PFSK-1 (cell line): ENCODE results near the gene PRR9.

Experiments used
- FOXP2 ChIP-seq: optimal IDR thresholded peaks from 2 replicates; pipeline ENCODE3; 2011; ENCODE audit warnings: borderline replicate concordance, control low read depth, inconsistent platforms; ENCODE audit not compliant: insufficient read depth; ENCODE audit errors: extremely low read length, extremely low read depth
- POLR2AphosphoS5 ChIP-seq: IDR thresholded peaks from 2 replicates; pipeline ENCODE4 v1.6.1; 2012; ENCODE audit warnings: low read depth, mild to moderate bottlenecking, control low read depth, low read length, moderate library complexity
- REST ChIP-seq, 2 experiments: IDR thresholded peaks; 2 replicates each; pipeline versions ENCODE4 v1.6.1 to v1.8.0; 2011 to 2012; ENCODE audit warnings: low read depth in 2 of 2, low read length in 2 of 2, control low read depth in 1 of 2, inconsistent platforms in 1 of 2, mild to moderate bottlenecking in 1 of 2, moderate library complexity in 1 of 2; ENCODE audit not compliant: insufficient read depth in 1 of 2
- SIN3A ChIP-seq: IDR thresholded peaks from 2 replicates; pipeline ENCODE4 v1.6.1; 2012; ENCODE audit warnings: mild to moderate bottlenecking, low read length, moderate library complexity, borderline replicate concordance; ENCODE audit not compliant: insufficient read depth
- TAF1 ChIP-seq: IDR thresholded peaks from 2 replicates; pipeline ENCODE4 v1.6.1; 2012; ENCODE audit warnings: low read length, control low read depth, borderline replicate concordance; ENCODE audit not compliant: insufficient read depth

Gene PRR9

GRCh38 chr1:153217744-153218416 is 496 bp downstream of the PRR9 start:
- TF ChIP-seq FOXP2 (no peak), POLR2AphosphoS5 (no peak), REST (IDR thresholded peaks at IDR 0.05; ENCODE audit: insufficient read depth in 1 of 2, low read depth in 2 of 2, low read length in 2 of 2) (no peak), SIN3A (no peak), TAF1 (no peak)

- TF ChIP-seq POLR2AphosphoS5 (no peak), TAF1 (no peak), REST (IDR thresholded peaks at IDR 0.05; ENCODE audit: insufficient read depth in 1 of 2, low read depth in 2 of 2, low read length in 2 of 2) (no peak), SIN3A (no peak), FOXP2 (no peak)
These were observed 3.4 kb downstream of the PRR9 start for GRCh38 chr1:153220606-153221303.

DNA sequence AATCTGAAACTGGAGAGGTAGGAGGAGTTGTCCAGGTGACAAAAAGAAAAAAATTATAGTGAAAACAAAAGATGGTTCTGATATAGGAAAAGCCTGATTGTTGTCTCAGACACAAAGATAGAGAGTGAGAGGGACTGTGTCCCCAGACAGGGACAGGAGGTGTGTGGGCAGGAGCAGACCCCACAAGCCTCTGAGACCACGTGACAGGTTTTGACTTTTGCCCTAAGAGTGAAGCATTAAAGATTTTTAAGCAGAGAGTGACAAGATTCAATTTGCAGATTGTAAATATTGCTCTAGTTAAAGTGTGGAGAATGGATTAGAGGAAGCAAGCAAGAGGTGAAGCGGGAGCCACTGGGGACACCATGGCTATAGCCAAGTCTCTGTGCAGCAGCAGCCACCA is 10.4 kb downstream of the PRR9 start:
- no peak for TF ChIP-seq SIN3A
- no peak for TF ChIP-seq POLR2AphosphoS5
- no peak for TF ChIP-seq REST (IDR thresholded peaks at IDR 0.05; ENCODE audit: insufficient read depth in 1 of 2, low read depth in 2 of 2, low read length in 2 of 2)
- no peak for TF ChIP-seq FOXP2
- TF ChIP-seq TAF1, result no peak

- no peak for TF ChIP-seq REST (IDR thresholded peaks at IDR 0.05; ENCODE audit: insufficient read depth in 1 of 2, low read depth in 2 of 2, low read length in 2 of 2)
- no peak for TF ChIP-seq FOXP2
- no peak for TF ChIP-seq SIN3A
- no peak for TF ChIP-seq POLR2AphosphoS5
- no peak for TF ChIP-seq TAF1
These were observed 11.1 kb downstream of the PRR9 start for GRCh38 chr1:153228491-153228890.
